DOHH2 (cell line): ENCODE results near the gene RAC2.

ENCODE experiments used
- EZH2phosphoT487 ChIP-seq: fragments of 200-600 bp; sonication (generic); IDR thresholded peaks from 2 replicates; pipeline ENCODE4 v1.6.1; 2017; ENCODE audit warnings: borderline replicate concordance, mild to moderate bottlenecking, antibody characterized with exemption, low read length, moderate library complexity, mixed read lengths
- TF ChIP-seq, protein P1 (sequence below): fragments of 200-600 bp; sonication (generic); IDR thresholded peaks from one replicate; pipeline ENCODE4 v1.5.1; 2014; ENCODE audit warnings: antibody characterized with exemption, mild to moderate bottlenecking, low read depth, low read length; ENCODE audit not compliant: poor library complexity, severe bottlenecking

DNA sequence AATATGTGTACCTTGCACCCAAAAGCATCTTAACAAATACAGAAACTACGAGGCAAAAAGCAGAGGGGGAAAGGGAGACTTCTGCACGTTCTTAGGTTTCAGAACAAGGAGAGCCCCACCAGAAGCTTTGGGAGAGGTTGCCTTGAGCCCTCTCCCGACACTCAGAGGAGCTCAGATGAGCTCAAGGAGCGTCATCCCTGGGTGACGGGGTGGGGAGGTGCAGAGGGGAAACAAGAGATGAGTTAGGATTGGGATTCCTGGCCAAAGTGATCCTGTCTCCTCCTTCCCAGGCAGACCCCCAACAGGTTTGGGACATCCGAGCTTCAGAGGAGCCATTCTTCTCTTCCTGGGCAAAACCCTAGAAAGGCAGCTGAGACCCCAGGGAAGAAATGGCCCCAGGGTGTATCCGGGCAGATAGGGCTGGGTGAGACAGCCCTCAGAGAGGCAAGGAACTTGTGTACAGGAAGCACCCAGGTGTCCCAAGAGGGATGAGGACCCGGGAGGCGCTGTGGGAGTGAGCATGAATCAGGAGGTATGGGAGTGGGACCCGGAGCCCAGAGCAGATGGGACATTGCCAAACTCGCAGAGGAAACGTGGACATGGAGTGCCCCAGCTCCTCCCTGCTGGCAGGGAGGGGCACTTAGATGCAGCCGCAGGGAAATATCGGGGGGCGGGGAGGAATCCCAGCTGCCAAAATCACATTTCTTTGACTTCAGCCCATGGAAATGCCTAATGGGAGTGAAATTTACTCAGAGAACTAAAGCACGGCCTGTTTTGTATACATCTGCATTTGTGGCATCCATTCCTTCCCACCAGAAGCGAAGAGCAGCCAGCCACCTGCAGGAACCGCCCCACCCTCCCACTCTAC, 68.4 kb downstream of the RAC2 start:
- TF ChIP-seq, protein P1, sequence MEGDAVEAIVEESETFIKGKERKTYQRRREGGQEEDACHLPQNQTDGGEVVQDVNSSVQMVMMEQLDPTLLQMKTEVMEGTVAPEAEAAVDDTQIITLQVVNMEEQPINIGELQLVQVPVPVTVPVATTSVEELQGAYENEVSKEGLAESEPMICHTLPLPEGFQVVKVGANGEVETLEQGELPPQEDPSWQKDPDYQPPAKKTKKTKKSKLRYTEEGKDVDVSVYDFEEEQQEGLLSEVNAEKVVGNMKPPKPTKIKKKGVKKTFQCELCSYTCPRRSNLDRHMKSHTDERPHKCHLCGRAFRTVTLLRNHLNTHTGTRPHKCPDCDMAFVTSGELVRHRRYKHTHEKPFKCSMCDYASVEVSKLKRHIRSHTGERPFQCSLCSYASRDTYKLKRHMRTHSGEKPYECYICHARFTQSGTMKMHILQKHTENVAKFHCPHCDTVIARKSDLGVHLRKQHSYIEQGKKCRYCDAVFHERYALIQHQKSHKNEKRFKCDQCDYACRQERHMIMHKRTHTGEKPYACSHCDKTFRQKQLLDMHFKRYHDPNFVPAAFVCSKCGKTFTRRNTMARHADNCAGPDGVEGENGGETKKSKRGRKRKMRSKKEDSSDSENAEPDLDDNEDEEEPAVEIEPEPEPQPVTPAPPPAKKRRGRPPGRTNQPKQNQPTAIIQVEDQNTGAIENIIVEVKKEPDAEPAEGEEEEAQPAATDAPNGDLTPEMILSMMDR = no peak
- no peak for TF ChIP-seq EZH2phosphoT487
